Nephron progenitor cell (in vitro differentiated cells): ENCODE measurements around the gene EPGN.

Experiments used
- DNase-seq: peaks from one replicate; pipeline ENCODE4 v3.0.0; 2021
- H3K27ac Mint-ChIP-seq: 2 replicates; pipeline ENCODE4 v1.8.0; 2021; ENCODE audit warnings: mild to moderate bottlenecking, moderate library complexity, mixed read lengths
- H3K27me3 Mint-ChIP-seq: 2 replicates; pipeline ENCODE4 v1.8.0; 2021; ENCODE audit warnings: mild to moderate bottlenecking, low read depth, mixed read lengths; ENCODE audit not compliant: poor library complexity
- H3K36me3 Mint-ChIP-seq: 2 replicates; pipeline ENCODE4 v1.8.0; 2021; ENCODE audit warnings: low read depth, mixed read lengths
- H3K4me1 Mint-ChIP-seq: 2 replicates; pipeline ENCODE4 v1.8.0; 2021; ENCODE audit warnings: mixed read lengths
- H3K4me3 Mint-ChIP-seq: 2 replicates; pipeline ENCODE4 v1.8.0; 2021; ENCODE audit warnings: mild to moderate bottlenecking, moderate library complexity, mixed read lengths
- H3K9me3 Mint-ChIP-seq: 2 replicates; pipeline ENCODE4 v1.8.0; 2021; ENCODE audit warnings: mild to moderate bottlenecking, moderate library complexity, mixed read lengths
- CTCF ChIP-seq: fragments of 200-600 bp; sonication (generic); IDR thresholded peaks from 2 replicates; pipeline ENCODE4 v1.5.0; 2021; ENCODE audit warnings: antibody characterized with exemption

The EPGN gene

GRCh38 chr4:74267998-74268606 lies 40.2 kb upstream of the EPGN start:
- Mint-ChIP-seq H3K27ac (no peak overlapping the region), H3K9me3 (peaks cover 5% of the 10 kb centered on the region), H3K4me3 (no peak overlapping the region), H3K4me1 (no peaks in the 10 kb centered on the region), H3K36me3 (no peaks in the 10 kb centered on the region), H3K27me3 (no peaks in the 10 kb centered on the region)
- DNase-seq: no peak
- TF ChIP-seq CTCF: no peak

- H3K27ac Mint-ChIP-seq: no peak overlapping the region
- no peaks in the 10 kb centered on the region for H3K27me3 Mint-ChIP-seq
- no peak for DNase-seq
- peaks cover 5% of the 10 kb centered on the region for H3K9me3 Mint-ChIP-seq
- H3K36me3 Mint-ChIP-seq: no peaks in the 10 kb centered on the region
- TF ChIP-seq CTCF: no peak
- no peak overlapping the region for H3K4me3 Mint-ChIP-seq
- no peaks in the 10 kb centered on the region for H3K4me1 Mint-ChIP-seq
Observed at GRCh38 chr4:74268643-74269042, 39.6 kb upstream of the EPGN start.

- no peak overlapping the region for H3K4me3 Mint-ChIP-seq
- H3K9me3 Mint-ChIP-seq: no peaks in the 10 kb centered on the region
- DNase-seq: no peak
- H3K27me3 Mint-ChIP-seq: no peaks in the 10 kb centered on the region
- H3K27ac Mint-ChIP-seq: no peak overlapping the region
- H3K4me1 Mint-ChIP-seq: no peaks in the 10 kb centered on the region
- H3K36me3 Mint-ChIP-seq: no peaks in the 10 kb centered on the region
- TF ChIP-seq CTCF: no peak
Observed at GRCh38 chr4:74278490-74278889, 29.8 kb upstream of the EPGN start.

- no peaks in the 10 kb centered on the region for H3K36me3 Mint-ChIP-seq
- no peak overlapping the region for H3K27ac Mint-ChIP-seq
- DNase-seq: no peak
- H3K4me3 Mint-ChIP-seq: no peak overlapping the region
- no peaks in the 10 kb centered on the region for H3K4me1 Mint-ChIP-seq
- TF ChIP-seq CTCF: no peak
- no peaks in the 10 kb centered on the region for H3K9me3 Mint-ChIP-seq
- no peaks in the 10 kb centered on the region for H3K27me3 Mint-ChIP-seq
Observed at GRCh38 chr4:74279716-74280115, 28.6 kb upstream of the EPGN start.

DNA sequence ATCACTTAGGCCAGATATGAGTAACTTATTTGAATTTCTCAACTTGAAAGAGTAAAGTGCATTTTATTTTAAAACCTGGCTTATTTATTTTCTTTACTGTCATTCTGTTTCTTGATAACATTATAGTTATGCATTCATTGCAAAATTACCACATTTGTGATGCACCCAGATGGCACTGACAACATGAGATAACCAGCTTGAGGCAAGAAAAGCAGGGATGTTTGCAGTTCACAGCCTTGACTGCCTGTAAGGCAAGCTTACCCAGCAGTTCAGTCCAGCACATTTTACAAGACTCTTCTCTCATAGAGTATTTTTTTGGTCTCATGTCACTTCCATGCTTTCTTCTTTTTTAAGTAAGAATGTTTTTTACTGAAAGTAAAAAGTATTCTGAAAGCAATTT lies 25.3 kb upstream of the EPGN start:
- no peaks in the 10 kb centered on the region for H3K27me3 Mint-ChIP-seq
- H3K4me1 Mint-ChIP-seq: no peaks in the 10 kb centered on the region
- TF ChIP-seq CTCF: no peak
- H3K9me3 Mint-ChIP-seq: no peaks in the 10 kb centered on the region
- no peak overlapping the region for H3K27ac Mint-ChIP-seq
- DNase-seq: no peak
- no peak overlapping the region for H3K4me3 Mint-ChIP-seq
- no peaks in the 10 kb centered on the region for H3K36me3 Mint-ChIP-seq

DNA sequence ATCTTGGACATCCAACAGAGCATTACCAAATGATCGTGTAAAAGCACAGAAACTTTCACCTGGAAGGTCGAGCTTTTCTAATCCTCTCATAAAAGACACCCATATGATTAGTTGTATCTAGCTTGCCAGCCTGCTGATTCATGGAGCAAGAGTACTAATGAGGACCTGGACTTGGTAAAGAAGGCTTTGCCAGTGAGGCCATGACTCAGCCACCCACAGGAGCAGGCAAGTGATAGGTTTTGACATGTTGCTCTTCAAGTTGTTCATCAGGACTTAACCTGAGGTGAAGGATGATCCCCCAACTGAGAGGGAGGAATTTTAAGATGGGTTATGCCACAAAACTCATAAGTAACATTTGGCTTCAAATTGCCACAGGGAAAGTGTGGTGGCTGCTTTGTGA lies 24.7 kb upstream of the EPGN start:
- Mint-ChIP-seq H3K27ac (no peak overlapping the region), H3K4me3 (no peak overlapping the region), H3K9me3 (no peaks in the 10 kb centered on the region), H3K4me1 (no peaks in the 10 kb centered on the region), H3K36me3 (no peaks in the 10 kb centered on the region), H3K27me3 (no peaks in the 10 kb centered on the region)
- TF ChIP-seq CTCF: no peak
- no peak for DNase-seq
